Measurements from ENCODE around the gene C1D. TPM values are rescaled to one million over a fixed set of nuclear protein-coding genes. Genes with fewer than 3 reads are reported as not detected.

C1D gene
- 36.5 and 37.7 TPM in 2 replicates for total RNA-seq

GRCh38 chr2:68062680-68063387, at the start of gene C1D:
TSS of gene C1D (minus strand) at chr2:68063004. CDS start at chr2:68047310, 15,694 bp downstream.

Other genes with a start within 250 kb of the C1D start
- gene PNO1, start 94.9 kb upstream of the C1D start, total RNA-seq, result 25.7 and 27.1 TPM in 2 replicates
- gene PPP3R1, start 189.5 kb upstream of the C1D start, total RNA-seq, result 20.8 and 21.9 TPM in 2 replicates

Measured in epithelial cell of umbilical artery (primary cell).